HG03103 (cell line): ENCODE results near the gene GCSAML.
"Not testable (repeated sequence)": the region's sequence is repeated elsewhere in the genome, so short reads cannot be mapped to it uniquely, and the experiment has no call there.

ENCODE experiments used
- ATAC-seq: cut with Tn5 transposase; IDR thresholded peaks from one replicate; pipeline ENCODE4 v1.9.1; 2021; ENCODE audit warnings: low read depth; ENCODE audit not compliant: unreplicated experiment

The GCSAML gene

DNA sequence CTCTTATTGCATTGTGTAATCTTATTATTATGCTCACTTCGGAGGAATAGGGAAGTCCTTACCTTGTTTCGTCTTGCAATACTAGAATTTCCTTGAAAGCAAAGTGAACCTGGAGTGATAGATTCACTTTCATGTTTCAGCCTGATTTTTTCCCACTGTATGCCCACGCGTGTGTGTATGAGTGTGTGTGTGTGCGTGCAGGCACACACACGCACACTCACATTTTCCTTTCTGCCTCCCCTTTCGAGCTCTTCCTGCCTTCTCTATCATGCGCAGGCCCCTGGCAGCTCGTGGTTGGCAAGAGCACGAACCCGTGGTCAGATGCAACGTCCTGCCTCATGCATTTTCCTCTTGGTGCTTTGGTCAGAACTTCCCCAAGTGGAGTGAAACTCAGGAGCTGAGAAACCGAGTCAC is at the start of gene GCSAML:
GCSAML (plus strand) TSS at position 366 of the 414 bp plus-strand sequence. CDS start 58 bp downstream, outside the sequence.
- no peak for ATAC-seq

DNA sequence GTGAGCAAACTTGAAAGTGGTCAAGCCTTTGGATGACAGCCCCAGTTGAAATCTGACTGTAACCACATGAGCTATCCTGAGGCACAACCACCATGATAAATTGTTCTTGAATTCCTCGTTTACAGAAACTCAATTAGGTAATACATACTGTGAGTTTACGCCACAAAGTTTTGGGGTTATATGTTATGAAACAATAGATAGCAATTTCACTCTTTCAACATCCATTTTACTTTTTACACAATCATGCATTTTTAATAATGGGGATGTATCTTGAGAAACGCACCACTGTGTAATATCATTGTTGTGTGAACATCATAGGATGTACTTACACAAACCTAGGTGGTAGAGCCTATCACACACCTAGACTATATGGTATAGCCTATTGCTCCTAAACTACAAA is 48.1 kb upstream of the GCSAML start:
- ATAC-seq = no peak

GRCh38 chr1:247506831-247507230 is 42.1 kb upstream of the GCSAML start:
- ATAC-seq = no peak

DNA sequence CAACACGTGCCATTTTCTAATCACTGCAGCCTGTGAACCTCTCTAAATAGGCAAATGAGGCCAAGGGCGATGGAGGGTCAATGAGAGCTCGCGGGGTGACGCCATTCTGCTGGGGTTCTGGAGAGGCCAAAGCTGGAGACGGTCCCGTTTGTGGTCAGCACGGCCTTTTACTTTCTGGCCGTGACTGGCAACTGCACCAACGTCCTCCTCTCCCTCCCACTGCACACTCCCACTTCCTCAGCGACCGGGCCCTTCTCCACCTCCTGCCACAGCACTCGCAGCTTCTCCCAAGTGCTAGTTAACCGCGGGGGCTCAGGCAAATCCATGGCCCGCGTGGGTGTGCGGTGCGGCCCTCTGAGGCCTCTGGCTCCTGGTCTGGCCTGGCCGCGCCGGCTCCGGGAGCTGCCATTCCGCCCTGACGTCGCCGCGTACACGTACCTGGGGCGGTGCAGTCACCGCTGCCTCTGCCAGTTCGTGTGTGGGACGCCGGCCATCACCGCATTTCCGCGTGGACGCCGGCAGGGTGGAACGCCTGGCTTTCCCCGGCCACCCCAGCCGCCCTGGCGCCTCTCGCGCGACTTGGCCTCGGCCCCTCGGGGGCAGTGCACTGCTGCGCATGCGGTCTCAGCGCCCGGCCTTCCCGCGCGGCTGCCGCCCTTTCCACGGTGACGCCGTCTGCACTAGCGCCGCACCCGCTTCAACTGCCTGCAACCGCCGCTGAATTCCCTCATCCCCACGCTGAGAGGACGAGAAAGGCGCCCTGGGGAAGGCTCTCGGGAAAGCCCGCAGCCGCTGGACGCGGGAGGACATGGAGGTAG is 30.9 kb upstream of the GCSAML start:
- no peak for ATAC-seq

DNA sequence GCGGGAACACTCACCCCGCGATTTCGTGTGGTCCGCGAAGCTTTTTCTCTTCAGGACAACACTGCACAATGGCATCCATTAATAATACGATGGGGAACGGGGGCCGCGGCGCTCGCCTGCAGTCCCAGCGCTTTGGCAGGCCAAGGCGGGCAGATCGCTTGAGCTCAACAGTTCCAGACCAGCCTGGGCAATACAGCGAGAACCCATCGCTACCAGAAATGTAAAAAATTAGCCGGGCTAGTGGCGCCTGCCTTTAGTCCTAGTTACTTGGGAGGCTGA is 30.4 kb upstream of the GCSAML start:
- ATAC-seq = no peak

DNA sequence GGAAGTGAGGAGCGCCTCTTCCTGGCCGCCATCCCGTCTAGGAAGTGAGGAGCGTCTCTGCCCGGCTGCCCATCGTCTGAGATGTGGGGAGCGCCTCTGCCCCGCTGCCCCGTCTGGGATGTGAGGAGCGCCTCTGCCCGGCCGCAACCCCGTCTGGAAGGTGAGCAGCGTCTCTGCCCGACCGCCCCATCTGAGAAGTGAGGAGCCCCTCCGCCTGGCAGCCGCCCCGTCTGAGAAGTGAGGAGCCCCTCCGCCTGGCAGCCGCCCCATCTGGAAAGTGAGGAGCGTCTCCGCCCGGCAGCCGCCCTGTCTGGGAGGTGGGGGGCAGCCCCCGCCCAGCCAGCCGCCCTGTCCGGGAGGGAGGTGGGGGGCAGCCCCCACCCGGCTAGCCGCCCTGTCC is 27.0 kb upstream of the GCSAML start:
- not testable (repeated sequence) for ATAC-seq

DNA sequence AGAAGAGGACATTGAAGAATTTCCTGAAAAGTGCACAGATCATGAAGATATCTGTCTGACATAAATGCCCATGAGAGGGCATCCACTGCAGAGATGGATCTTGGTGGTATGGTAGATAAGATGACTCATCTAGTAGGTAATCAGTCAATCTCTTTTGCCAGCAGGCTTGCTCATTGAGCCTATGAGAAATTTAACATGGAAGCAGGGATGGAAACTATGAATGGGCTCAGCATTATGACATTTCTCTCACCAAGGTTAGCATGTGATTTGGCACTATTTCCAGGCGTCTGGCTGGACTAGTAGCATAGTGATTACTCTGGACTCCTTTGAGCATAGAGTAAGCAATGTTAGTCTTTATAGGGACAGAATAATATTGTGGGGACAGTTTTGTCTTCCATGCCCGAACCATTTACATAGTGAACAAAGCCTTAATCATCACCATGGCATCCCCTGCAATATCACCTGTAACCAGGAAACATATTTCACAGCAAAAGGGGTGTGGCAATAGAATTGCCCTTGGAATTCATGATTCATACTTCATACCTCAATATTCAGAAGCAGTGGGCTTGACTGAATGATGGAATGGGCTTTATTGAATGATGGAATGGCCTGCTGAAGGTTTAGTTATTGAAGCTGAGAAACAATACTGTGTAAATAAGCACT is 20.0 kb upstream of the GCSAML start:
- no peak for ATAC-seq

- no peak for ATAC-seq
These were observed 19.1 kb upstream of the GCSAML start for GRCh38 chr1:247529771-247530355.

DNA sequence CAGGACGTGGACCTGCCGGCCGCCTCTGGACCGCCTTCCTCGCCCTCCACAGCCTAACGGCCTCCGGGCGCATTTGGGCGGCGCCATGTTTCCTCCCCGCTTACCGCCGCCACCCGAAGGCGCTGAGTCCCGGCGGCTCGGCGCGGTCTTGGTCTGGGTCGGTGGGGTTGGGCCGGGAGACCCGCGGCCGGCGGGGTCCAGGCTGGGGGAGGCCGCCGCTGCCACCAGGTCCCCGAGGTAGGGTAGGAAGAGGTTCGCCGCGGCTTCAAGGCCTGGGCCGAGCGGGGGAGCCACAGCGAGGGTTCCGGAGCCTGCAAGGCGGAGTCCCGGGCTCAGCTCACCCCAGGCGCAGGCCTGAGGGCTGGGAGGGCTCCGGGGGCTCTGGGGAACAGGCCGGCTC is 18.1 kb upstream of the GCSAML start:
- ATAC-seq = no peak

- no peak for ATAC-seq
These were observed 17.0 kb upstream of the GCSAML start for GRCh38 chr1:247531937-247532336.

DNA sequence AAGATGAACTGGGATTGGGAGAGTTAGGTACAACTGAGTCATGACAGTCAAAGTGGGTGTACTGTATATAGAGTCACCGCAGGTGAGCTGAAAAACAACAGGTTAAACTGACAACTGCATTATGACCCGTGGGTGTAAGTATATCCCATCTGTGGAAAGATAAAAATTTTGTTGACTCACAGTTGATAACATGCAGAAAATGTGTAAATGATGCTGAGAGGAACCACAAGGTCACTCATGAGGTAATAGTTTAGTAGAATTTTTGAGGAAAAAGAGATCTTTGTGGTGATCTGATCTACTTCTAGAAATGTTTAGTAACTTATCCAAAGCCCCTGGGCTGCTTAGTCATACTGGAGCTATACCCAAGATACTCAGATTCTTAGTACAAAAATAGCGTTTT is 13.5 kb upstream of the GCSAML start:
- ATAC-seq = no peak

GRCh38 chr1:247536340-247536739 is 12.6 kb upstream of the GCSAML start, which contains the start of gene OR2C3:
Gene OR2C3, minus strand, starts transcription at chr1:247536440. Its CDS starts 3,929 bp downstream, at chr1:247532511.
- no peak for ATAC-seq

GRCh38 chr1:247538561-247538960 is 10.4 kb upstream of the GCSAML start:
- ATAC-seq = no peak

DNA sequence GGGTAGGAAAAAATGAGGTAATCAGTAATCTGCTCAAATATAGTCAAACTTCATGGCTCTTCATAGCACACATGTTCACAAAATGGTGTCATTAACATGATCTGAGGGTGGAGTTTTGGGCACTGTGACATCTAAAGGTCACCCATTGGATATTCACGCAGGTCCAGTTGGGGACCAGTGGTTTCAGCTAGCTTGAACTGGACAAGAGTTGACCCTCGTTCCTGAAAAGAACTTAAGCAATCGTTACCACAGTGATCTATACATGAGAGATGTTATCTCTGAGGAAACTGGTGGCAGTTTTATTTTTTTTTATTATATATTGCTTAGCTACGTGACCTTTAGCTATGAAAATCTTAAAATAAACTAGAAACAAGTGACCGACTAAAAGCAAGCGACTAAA is 9.7 kb upstream of the GCSAML start:
- no peak for ATAC-seq

- ATAC-seq = no peak
These were observed 8.4 kb upstream of the GCSAML start for GRCh38 chr1:247540581-247540980.

DNA sequence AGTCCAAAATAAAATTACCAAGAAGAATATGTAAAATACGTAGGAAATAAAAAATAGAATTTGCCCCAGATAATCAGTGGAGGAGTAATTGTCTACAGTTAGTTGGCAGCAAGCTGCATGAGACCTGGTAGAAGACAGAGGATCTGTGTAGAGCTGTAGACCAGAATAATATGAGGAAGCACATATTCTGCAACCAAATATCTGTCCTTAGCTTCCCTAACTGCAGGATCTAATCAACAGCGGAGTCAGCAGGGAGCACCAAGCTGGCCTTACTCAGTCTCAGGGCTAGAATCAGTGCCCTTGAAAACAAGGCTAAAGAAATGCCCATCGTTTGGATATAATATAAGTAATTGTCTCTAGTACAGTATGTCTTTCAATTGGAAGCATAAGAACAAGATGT is 6.1 kb upstream of the GCSAML start:
- ATAC-seq = no peak

GRCh38 chr1:247548092-247548491 is 842 bp upstream of the GCSAML start:
- no peak for ATAC-seq

- no peak for ATAC-seq
These were observed 2.8 kb downstream of the GCSAML start for GRCh38 chr1:247551721-247552120.

GRCh38 chr1:247552231-247552630 is 3.3 kb downstream of the GCSAML start:
- ATAC-seq = no peak

- no peak for ATAC-seq
These were observed 9.2 kb downstream of the GCSAML start for GRCh38 chr1:247557926-247558674.

DNA sequence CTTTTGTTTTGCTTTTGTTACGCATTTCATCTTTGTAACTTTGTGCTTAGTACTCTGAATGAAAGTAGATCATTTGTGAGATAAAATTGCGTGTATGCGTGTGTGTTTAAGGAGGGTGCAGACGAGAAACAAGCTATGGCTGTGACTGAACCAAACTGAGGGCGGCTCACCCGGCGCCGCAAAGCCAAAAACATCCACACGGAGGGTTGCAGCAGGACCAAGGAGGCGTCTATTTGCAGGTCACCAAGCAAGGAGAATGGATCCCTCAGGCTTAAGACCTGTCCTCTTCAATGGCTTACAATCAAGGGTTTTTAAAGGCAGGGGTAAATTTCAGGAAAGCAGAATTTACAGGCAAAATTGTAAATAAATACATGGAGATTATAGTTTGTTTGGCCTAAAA is 12.8 kb downstream of the GCSAML start:
- ATAC-seq = no peak
